Fibroblast of gingiva (primary cell): ENCODE measurements around the gene SPATS2L.

Source experiments
- DNase-seq: peaks from one replicate; pipeline ENCODE4 v3.0.0-alpha.2; 2011; ENCODE audit warnings: low read depth

Gene SPATS2L

DNA sequence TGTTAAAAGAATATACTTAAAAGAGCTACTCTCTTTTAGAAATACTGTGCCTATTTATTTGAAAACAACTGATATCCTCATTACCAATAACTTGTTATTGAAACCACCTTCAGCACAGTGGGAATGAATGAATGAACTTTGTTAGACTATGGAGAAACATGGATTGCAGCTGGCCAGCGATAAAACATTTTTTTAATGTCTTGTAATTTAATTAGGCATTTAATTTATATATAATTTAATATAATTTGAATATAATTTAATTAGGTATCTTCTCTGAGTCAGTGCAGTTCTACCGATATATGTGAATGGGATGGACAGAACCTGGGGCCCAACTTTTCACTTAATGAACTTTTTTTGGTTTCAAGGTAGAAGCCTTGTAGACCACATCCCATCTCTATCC is 109.0 kb downstream of the SPATS2L start:
- DNase-seq, result no peak

DNA sequence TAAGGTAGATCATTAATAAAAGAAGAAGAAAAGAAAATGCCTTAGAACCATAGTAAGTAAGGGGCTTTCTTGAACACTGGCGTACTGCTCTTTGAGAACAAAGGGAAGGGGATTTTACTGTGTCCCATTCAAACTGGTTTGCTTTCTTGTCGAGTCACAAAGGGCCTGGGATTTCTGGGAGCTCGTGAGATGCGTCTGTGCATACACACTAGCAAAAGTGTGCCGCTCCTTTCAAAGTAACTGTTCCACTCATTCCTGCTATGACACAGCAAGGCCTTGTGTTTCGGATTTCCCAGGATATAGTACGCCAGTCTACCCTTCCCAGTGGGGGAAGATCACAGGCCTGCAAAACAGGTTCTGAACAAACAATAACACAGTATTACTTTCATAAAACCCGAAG is 110.4 kb downstream of the SPATS2L start:
- no peak for DNase-seq

DNA sequence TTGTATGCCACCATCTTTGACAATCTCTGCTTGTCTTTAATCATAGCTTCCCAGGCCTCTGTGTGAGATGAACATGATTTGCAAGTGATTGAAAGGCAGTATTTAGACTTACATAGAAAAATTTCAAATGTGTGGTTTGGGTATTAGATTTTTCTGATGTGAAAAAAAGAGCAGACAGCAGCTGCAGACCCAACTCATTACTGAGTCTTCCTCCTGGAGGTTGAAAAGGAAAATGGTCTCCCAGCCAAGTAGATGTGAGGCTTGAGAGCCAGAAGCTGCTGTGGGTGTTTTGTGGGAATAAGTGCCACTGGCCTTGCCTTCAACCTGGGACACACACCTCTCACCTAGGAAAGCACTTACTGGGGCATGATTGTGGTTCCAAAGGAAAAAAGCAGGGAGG is 110.9 kb downstream of the SPATS2L start:
- no peak for DNase-seq

DNA sequence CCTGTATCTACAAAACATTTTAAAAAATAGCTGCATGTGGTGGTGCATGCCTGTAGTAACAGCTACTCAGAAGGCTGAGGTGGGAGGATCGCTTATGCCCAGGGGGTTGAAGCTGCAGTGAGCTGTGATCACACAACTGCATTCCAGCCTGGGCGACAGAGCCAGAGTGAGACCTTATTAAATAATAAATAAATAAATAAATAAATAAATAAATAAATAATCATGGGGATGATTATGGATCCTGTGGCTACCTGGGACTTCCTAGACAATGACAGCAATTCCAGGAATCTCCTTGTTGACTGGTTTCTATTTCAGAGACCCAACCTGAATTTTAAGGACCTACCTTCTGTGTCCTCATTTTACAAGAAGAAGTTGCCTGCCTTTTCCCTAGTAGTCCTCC is 111.9 kb downstream of the SPATS2L start:
- no peak for DNase-seq

DNA sequence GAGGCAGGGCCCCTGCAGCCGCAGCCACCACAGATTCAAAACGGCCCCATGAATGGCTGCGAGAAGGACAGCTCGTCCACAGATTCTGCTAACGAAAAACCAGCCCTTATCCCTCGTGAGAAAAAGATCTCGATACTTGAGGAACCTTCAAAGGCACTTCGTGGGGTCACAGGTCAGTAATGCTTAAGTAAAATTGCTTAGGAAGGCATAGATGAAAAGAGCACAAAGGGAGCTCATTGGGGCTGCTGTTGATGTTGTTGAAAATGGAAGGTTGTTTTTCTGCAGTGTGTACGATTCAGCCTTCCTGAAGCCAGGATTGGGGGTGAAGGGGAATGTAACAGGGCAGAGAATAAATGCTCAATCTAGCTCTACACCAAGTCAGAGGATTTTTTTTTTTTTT is 112.8 kb downstream of the SPATS2L start:
- no peak for DNase-seq

DNA sequence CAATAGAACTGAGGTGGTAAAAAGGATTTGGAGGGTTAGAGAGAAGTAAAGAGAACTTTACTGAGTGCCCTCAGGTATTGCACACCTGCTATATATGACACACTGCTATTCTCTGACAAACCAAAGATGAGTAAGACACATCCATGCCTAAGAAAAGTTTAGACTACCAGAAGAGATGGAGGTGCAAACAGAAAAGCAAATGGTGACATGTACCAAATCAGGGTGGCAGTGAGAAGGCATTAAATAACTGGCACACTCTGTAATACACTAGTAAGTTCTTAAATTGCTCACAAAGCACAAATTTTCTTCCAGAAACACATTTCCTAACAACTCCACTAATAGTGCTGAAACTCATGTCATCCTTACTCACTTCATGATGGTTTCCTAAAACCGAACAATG is 114.8 kb downstream of the SPATS2L start:
- no peak for DNase-seq

DNA sequence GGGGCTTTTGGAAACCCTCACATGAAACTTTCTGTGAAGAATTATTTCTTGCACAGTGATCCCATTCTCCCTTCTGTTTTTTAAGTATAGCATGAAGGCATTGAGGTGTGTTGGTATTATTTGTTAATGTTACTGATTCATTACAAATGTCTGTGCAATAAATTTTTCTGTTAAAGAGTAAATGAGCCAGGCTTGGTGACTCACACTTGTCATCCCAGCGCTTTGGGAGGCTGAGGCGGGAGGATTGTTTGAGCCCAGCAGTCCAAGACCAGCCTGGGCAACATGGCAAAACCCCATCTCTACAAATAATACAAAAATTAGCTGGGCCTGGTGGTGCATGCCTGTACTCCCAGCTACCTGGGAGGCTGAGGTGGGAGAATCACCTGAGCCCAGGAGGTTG is 115.6 kb downstream of the SPATS2L start:
- no peak for DNase-seq

DNA sequence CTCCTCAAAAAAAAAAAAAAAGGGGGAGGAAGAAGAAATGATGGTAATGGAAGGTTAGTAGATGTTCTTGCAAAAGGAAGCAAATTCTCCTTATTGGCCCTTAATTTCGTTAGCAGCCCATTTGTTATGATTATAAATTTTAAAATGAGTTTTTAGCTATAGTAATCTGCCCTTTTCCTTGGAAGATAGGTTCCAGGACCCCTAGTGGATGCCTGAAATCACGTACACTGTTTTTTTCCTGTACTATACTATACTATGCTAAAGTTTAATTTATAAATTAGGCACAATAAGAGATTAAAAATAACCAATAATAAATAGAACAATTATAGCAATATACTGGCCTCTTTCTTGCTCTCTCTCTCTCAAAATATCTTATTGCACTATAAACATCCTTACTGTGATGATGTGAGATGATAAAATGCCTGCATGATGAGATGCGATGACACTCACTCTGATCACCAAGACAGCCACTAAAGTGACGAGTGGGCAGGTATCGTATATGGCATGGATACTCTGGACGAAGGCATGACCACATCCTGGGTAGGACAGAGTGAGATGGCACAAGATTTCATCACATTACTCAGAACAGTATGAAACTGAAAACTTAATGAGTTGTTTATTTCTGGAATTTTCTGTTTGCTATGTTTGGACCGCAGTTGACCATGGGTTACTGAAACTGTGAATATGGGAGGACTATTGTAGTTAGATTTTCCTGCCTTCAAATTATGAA is 116.2 kb downstream of the SPATS2L start:
- peak; percentile 52 for DNase-seq

DNA sequence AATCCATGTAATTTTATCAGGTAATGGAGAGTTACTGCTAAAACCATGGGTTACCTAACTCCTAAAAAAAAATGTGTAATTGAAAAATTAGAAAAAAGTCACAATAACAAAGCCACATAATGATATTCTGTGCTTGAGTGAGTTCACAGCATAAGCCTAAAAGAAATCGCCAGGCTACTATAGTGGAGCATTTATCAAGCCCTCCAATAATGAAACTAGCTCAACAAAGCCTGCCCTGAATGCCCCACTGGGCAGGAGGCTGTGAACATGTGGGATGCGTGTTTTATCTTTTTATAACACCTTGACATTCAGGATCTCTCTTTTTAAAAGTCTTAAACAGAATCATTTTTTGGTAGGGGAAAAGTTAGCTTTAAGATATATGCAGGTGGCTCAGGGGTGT is 117.0 kb downstream of the SPATS2L start:
- DNase-seq, result no peak

DNA sequence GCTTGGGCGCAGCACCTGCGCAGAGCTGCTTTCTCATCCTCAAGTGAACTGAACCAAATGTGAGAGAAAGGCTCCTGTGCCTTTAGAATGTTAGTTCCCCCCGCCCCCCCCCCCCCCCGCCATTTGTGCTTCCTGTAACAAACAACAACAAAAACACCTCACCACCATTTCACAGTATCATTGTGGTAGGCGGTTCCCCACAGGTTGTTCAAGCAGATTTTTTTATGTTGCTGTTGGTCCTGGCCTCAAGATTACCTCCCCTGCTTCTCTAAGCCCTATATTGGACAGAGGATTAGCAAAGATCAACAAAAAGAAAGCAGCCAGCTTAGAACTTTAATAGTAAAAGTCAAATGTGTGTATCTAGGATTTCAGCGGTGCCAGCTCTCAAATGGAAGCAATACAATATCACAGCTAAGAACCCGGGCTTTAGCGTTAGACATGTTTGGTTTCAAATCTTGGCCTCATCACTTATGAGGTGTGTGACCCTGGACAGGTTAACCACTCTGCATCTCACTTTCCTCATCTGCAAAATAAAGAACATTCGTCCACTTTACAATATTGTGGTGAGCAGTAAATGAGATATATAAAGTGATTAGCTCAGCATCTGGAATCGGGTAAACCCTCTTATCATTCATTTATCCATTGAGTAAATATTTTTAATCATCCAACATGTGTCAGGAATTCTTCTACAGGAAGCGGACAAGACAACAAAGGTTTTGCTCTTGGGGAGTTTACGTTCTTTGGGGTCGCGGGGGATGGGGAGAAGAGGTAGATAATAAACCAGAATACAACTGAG is 118.7 kb downstream of the SPATS2L start:
- DNase-seq, result no peak

DNA sequence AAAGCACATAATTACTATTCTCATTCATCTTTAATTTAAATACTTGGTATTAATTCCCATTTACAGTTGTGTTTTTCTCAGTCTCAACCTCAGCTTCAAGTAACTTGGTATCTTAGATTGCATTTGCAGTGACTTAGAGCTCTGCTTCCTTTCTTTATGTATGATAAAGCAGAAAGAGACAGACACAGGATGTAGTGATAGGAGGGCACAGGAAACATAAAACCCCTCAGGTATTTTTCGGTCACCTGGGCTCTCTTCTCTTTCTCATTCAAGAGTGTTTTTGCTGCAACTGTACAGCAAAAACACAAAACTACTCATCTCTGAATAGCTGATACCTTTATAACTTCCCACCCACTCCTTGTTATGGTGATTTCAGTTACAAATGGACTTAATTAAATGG is 120.3 kb downstream of the SPATS2L start:
- DNase-seq, result no peak

DNA sequence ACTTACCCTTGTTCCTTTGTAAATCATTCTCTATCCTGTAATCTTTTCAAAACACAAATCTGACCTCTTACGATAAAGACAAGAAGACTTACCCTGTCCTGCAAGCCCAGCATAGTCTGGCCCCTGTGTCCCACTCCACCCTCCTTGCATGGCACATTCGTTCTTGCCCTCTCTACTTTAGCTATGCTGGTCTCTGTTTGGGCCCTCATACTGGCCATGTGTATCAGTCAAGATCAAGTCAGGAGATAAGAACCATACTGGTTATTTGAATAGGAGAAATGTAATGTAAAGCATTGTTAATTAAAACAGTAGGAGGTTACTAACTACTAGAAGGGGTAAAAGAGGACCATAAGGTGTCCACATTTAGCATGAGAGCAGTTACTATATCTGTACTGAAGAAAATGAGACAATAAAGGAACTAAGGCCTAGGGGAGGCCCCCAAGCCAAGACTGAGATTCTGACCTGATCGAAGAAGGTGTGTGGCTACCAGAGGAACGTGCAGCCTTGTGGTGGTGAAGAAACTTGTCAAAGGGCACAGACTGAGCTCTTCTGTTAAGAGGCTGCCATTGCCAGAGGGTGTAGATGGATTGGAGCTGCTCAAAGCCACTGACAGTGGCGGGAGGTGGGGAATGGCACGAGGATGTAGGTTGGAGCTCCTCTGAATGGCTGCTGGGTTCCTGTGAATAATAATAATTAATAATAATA is 122.6 kb downstream of the SPATS2L start:
- no peak for DNase-seq

DNA sequence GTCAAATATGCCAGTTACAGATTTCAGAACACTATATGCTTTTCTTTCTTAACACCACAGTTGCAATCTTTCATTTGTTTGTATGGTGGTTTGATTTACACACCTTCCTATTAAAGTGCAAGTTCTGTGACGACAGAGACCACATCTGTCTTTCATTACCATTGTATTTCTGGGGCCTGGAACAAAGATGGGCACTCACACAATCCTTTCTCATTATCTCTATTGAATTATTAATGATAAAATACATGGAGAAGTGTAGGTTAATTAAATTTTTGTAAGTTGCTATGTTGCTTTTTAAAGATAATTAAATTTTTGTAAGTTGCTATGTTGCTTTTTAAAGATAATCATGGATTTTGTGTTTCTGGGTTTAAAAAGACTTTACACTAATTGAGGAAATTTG is 123.5 kb downstream of the SPATS2L start:
- peak; percentile 58 for DNase-seq

DNA sequence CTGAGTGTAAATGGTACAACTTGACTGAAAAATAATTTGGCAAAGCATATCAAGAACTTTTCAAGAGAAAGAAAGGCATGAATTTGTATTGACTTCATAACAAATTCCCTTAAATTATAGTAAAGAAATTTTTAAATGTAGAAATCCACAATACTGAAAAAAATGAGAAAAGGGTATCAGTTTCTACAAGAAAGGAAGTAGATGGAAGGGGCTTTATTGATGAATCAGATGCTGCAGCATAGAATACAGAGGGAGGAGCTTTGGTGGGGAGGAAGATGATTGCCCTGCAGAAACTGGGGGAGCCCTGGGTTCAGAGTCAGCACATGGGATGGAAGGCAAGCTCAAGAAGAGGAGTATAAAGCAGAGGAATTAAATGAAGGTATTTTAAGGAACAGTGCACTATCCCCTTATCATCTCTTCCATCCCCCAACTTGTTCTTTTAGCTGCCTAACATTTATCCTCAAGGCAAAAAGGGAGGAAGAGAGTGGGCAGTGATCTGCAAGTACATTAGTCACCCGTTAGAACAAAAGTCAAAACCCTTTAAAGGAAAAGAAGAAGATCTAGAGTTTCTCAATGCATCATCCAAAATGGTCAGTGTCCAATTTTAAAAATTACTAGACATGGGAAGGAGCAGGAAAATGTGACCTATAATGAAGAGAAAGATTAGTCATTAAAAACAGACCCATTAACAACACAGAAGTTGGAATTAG is 125.7 kb downstream of the SPATS2L start:
- peak; percentile 30 for DNase-seq

DNA sequence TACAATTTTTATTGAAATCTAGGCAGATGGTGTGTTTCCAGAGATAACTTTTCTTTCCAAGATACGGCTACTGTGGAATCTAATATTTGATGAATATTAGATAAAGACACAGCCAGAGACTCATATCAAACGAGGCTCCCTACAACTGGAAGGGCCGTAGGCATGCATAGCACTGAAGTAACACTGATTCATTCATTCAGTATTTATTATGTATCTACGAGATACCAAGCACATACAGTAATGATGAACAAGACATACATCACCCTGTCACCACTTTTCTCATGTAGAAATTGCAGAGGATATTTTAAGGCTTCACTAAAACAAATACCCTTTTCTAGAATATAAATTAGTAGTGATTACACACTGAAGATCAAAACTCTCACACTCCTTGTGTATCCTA is 128.9 kb downstream of the SPATS2L start:
- no peak for DNase-seq

DNA sequence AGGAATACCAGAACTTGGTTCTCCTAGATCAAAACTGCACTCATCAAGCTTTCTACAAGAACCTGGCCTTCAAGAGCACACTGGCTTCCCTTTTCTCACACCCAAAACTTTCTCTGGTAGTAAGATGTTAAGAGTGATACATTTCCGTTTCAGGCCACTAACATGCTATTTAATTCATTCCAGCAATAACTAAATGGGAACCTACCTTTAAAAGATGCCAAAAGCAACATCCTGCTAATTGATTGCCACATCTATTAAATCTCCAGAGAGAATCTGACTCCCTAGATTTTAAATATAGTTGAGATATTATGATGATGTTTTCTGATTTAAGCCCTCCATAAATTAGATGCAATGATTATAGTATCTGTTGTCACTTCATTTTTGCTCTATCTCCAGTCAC is 131.8 kb downstream of the SPATS2L start:
- DNase-seq, result peak; percentile 44

DNA sequence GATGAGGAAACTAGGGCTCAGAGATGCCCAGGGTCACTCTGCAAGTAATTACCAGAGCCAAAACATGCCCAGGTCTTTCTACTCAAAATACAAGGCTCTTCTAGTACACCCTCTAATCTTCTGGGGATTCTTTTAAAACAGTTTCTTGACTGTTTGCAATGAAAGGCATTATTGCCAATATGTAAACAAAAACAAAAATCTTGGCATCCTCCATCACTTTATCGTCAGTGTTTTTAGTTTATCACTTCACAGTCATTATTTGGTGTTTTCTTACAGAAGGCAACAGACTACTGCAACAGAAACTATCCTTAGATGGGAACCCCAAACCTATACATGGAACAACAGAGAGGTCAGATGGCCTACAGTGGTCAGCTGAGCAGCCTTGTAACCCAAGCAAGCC is 132.4 kb downstream of the SPATS2L start:
- DNase-seq, result no peak

DNA sequence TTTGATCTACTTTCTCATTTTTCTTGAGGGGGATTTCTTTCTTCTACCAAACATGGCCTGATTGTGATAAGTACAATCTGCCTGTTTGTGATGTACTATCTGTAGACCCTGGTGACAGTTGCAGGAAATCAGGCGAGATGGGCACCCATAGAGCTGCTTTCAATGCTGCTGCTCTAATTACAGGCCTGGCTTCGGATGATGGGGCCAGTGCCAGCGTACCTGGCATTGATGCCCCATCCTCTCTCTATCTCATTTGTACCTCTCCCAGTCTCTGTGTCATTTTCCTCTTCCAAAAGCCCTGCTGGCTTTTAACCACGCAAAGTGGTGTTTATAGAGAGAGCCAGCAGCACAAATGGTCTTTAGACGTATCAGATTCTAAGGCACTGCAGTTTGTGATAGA is 133.5 kb downstream of the SPATS2L start:
- DNase-seq, result no peak

DNA sequence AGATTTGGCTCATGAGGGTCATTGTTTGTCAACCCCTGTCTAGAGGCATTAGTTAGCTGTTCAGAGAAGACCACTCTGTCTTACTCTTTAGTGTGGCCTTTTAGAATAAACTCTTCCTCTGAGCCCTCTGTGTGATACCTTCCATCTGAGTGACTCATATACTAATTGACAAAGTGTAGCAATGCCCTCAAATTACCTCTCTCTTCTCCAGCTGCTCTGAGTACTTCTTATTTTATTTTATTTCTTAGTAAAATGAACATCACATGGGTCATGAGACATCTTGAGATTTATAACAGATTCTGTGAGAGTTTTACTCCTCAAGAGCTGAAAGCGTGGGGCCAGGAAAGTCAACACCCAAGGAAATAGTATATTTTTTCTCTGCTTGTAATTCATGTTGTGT is 136.0 kb downstream of the SPATS2L start:
- peak; percentile 51 for DNase-seq

DNA sequence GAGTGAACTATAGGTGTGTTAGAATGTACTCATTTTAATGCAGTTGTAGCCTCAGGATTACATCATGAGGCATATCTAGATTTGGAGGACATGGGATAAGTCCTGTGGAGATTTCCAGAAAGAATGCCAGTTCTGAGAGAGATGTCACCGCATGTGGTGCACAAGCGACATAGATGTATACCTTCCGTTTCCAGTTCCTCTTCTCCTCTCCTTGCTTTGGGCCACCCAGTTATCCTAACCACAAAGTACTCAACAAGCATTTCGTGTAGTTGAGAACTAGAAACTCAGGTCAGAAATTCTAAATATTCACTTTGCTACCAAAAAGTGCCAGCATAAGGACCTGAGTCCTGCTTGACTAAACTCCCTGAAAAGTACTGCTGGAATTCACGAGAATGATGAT is 136.9 kb downstream of the SPATS2L start:
- no peak for DNase-seq

DNA sequence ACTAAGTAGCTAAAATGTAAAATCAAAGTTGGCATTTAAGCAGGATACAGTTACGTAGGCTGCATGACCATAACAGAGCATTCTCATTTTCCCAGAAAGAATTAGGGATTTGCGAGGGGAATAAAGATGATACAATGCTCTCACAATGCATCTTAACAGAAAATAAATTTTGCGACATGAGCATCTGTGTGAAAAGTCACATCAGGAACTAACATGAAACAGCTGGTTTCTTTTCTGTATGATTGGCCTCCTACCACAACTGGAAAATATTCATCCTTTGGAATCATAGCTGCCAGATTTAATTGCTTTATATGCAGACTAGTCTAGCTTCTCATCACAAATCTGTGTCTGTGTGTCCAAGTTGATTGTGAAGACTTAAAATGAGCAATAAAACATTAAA is 137.4 kb downstream of the SPATS2L start:
- peak; percentile 31 for DNase-seq

DNA sequence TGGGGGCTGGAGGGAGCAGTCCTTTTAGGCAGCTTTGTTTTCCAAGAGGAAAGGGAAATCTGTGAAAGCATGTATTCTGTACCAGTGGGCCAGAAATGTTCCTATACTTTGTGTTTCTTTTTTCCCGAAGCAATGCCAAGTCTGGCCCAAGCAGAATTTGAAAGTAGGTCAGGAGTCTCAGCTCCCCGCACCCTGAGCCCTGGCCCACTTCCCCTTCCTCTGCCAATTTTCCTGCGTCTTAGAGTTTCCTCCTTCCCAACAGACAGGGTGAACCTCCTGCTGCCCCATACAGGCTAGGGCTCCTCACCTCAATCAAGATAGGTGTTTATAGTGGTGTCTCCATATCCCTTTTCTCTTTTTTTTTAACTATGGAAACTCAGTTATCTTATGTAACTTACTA is 138.0 kb downstream of the SPATS2L start:
- DNase-seq, result no peak

DNA sequence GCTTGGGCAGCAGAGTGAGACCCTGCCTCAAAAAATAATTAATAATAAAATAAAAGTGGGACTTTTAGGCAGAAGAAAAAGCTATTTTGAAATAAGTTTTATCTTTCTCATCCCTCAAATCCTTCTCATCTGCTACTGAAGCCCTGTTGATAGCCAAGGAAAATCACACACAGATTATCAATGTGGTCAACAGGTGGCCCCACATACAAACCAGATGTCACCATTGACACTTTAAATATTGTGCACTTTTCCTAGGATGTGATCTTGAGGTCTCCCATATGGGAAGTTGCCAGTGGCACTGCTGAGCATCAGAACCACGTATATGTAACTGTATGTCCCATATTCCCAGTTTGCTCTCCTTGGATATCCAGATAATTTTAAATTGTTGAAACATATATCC is 138.8 kb downstream of the SPATS2L start:
- DNase-seq, result no peak
